Bronchial epithelial cell (primary cell): ENCODE data around the gene FAM107A. TPM values are rescaled to one million over a fixed set of nuclear protein-coding genes. Genes with fewer than 3 reads are reported as not detected.

Experiments
- DNase-seq: peaks from one replicate; pipeline ENCODE4 v3.0.0-alpha.2; 2010; ENCODE audit warnings: low read depth
- FAIRE-seq: peaks from 2 replicates; lab custom pipeline; 2011; peaks lifted over from hg19 to GRCh38; lab: Jason Lieb, UNC
- H3K27me3 ChIP-seq: 2 replicates; pipeline ENCODE4 v1.5.1; 2011; ENCODE audit warnings: low read length; ENCODE audit not compliant: control insufficient read depth, insufficient read depth
- H3K36me3 ChIP-seq: 2 replicates; pipeline ENCODE4 v1.5.1; 2011; ENCODE audit warnings: low read length; ENCODE audit not compliant: control insufficient read depth, insufficient read depth
- H3K4me3 ChIP-seq: 2 replicates; pipeline ENCODE4 v1.5.1; 2011; ENCODE audit warnings: mild to moderate bottlenecking, low read depth, low read length, control low read depth
- total RNA-seq: library from RNA; depleted of rRNA; stranded (reverse); fragments of >200 nt; gene quantifications from 2 replicates; pipeline ENCODE4 v1.2.1, GENCODE V29; 2014
- TF ChIP-seq, protein P1 (sequence below): IDR thresholded peaks from 2 replicates; pipeline ENCODE4 v1.5.1; 2011; ENCODE audit warnings: mild to moderate bottlenecking, moderate library complexity, low read length, control low read depth, inconsistent platforms; ENCODE audit not compliant: insufficient read depth, severe bottlenecking

FAM107A gene
- total RNA-seq, 1 donor from 2014 or later: not detected

DNA sequence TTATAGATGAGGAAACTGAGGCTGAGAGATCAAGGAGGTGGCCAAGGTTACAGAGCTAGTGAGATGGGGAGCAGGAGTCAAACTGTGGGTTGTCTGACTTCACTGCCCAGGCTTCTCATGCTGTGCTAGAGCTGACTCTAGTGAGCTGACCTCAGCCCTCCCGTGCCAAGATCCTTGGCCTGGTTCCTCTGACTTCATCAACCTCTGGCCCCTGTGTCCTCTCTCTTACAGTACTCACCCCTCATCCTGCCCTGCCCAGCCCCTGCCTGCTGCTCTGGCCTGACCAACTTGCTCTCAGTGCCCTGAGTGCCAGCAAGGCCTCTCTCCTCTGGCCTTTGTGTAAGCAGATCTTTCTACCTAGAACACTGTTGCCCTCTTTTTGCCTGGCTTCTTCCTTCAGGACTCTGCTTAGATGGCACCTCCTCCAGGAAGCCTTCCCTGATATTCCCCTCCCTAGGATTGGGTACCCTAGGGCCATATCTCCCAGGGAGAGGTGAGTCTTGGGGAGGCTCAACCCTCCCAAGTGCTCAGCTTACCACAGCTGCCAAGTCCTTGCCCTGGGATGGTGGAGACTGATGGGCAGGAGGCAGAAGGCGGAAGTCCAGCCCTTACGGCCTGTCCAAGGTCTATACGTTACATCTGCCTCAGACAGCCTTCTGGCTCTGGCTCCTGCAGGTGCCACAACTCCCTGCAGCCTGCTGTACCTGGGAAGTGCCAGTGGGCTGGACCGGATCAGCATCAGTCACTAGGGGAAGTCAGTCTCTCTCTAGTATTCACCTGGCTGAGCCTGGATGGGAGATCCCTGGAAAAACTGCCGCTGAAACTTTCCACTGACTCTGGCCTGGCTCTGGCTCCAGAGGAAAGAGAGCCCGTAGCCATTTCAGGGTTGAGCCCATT is 36.3 kb upstream of the FAM107A start:
- TF ChIP-seq, protein P1, sequence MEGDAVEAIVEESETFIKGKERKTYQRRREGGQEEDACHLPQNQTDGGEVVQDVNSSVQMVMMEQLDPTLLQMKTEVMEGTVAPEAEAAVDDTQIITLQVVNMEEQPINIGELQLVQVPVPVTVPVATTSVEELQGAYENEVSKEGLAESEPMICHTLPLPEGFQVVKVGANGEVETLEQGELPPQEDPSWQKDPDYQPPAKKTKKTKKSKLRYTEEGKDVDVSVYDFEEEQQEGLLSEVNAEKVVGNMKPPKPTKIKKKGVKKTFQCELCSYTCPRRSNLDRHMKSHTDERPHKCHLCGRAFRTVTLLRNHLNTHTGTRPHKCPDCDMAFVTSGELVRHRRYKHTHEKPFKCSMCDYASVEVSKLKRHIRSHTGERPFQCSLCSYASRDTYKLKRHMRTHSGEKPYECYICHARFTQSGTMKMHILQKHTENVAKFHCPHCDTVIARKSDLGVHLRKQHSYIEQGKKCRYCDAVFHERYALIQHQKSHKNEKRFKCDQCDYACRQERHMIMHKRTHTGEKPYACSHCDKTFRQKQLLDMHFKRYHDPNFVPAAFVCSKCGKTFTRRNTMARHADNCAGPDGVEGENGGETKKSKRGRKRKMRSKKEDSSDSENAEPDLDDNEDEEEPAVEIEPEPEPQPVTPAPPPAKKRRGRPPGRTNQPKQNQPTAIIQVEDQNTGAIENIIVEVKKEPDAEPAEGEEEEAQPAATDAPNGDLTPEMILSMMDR: no peak
- Histone ChIP-seq H3K4me3 (no peak overlapping the region), H3K36me3 (no peaks in the 10 kb centered on the region), H3K27me3 (no peaks in the 10 kb centered on the region)
- DNase-seq (no peak), FAIRE-seq (no peak)

DNA sequence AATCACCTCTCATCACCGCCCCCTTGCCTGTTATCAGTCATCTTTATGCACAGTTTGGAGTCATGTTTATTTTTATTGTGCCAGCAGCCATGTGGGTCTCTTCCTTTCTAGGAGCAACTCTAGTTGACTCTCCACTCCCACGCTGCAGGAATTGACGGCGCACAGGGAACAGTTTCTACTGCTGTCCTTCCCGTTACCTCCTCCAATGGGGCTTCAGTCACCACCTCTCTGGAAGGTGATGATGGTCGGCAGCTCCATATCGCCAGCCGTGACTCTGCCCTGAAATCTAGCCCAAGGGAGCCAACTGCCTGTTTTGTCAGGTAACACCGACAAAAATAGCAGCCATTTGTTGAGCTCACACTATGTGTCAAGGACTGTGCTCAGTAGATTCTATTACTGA is 35.6 kb upstream of the FAM107A start:
- DNase-seq: no peak
- Histone ChIP-seq H3K36me3 (no peaks in the 10 kb centered on the region), H3K27me3 (no peaks in the 10 kb centered on the region), H3K4me3 (no peak overlapping the region)
- TF ChIP-seq, protein P1: no peak
- no peak for FAIRE-seq

DNA sequence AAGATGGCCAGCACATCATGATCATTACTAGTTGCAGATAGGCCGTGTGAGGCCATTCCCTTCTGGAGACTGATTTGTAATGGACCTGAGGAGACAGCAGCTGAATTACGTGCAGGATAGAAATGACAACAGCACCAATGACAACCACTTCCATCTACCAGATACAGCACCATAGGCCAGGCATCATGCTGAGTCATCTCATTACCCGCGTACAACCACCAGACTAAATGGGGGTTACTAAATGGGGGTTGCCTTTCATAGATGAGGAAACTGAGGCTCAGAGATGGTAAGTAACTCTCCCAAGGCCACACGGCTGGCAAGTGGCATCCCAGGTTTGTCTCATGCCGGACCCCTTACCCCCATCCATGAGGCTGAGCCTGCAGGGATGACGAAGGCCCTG is 32.8 kb upstream of the FAM107A start:
- FAIRE-seq (peak; percentile 94), DNase-seq (no peak)
- H3K4me3 ChIP-seq: no peak overlapping the region
- TF ChIP-seq, protein P1: no peak
- H3K36me3 ChIP-seq: no peaks in the 10 kb centered on the region
- peaks cover under 1% of the 10 kb centered on the region for H3K27me3 ChIP-seq

DNA sequence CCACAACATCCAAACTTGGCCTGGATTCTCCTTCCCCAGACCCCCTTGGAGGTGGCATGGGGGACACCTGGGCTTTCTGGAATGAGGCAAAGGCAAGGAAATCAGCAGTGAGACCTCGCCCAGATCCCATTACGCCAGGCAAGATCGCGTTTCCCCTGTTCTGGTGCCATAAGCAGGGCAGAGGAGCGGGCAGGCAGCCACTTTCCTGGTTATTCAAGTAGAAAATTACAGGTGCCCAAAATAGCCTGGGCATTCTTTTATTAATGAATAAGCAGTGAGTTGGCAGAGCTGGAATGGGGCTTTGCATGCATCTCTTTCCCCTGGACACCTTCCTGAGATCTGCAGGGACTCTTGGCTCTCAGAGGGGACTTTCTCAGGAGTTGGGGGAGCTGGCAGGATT is 31.5 kb upstream of the FAM107A start:
- H3K27me3 ChIP-seq: peaks cover 2% of the 10 kb centered on the region
- FAIRE-seq (no peak), DNase-seq (peak; percentile 15)
- H3K36me3 ChIP-seq: no peaks in the 10 kb centered on the region
- no peak overlapping the region for H3K4me3 ChIP-seq
- TF ChIP-seq, protein P1: no peak

DNA sequence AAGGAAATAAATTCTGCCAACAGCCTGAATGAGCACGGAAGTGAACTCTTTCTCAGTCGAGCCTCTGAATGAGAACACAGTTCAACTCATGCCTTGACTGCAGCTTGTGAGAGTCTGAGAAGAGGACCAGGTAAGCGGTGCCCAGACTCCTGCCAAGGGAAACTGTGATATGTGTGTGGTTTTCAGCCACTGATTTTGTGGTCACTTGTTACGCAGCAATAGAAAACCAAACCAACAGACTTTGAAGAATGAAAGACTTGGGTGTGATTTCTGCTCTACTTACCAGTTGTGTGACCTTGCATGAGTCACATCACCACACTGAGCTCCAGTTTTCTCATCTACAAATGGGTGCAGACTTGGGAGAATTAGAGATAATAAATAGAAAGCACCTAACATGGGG is 30.6 kb upstream of the FAM107A start:
- no peaks in the 10 kb centered on the region for H3K36me3 ChIP-seq
- no peak for FAIRE-seq

More for the DNA sequence above, 30.6 kb upstream of the FAM107A start:
- TF ChIP-seq, protein P1: no peak
- H3K27me3 ChIP-seq: peaks cover 4% of the 10 kb centered on the region
- H3K4me3 ChIP-seq: no peak overlapping the region
- DNase-seq: no peak
